Measurements from ENCODE around the gene EXOSC5.

GRCh38 chr19:41405776-41406175 lies 8.6 kb upstream of the EXOSC5 start:
- TF ChIP-seq JUNB (IDR thresholded peaks at IDR 0.05), result no peak
- TF ChIP-seq ZNF24 (IDR thresholded peaks at IDR 0.05), result no peak
- no peak for TF ChIP-seq CTCF (IDR thresholded peaks at IDR 0.05 in 2 of 3, conservative IDR thresholded peaks at IDR 0.05 in 1 of 3; ENCODE audit: control insufficient read depth in 2 of 3, extremely low read depth in 1 of 3, insufficient read depth in 1 of 3, low read depth in 3 of 3, low read length in 3 of 3)
- TF ChIP-seq EP300 (IDR thresholded peaks at IDR 0.05; ENCODE audit: borderline replicate concordance in 1 of 2, control insufficient read depth in 1 of 2, low read depth in 2 of 2, low read length in 2 of 2), result no peak
- no peak for TF ChIP-seq POLR2AphosphoS5 (IDR thresholded peaks at IDR 0.05; ENCODE audit: low read length)
- no peak for TF ChIP-seq CEBPB (IDR thresholded peaks at IDR 0.05; ENCODE audit: borderline replicate concordance in 1 of 2, low read depth in 2 of 2, low read length in 2 of 2)
- no peak for TF ChIP-seq NFXL1 (IDR thresholded peaks at IDR 0.05; ENCODE audit: borderline replicate concordance)

Measured in GM12878 (cell line).